GM19438 (cell line): ENCODE data around the gene TSTD2.

Experiments used
- ATAC-seq: cut with Tn5 transposase; IDR thresholded peaks from one replicate; pipeline ENCODE4 v1.9.1; 2021; ENCODE audit warnings: low read depth; ENCODE audit not compliant: unreplicated experiment

TSTD2 gene

GRCh38 chr9:97632985-97633858, at the start of gene TSTD2, which contains the start of gene NCBP1:
Gene TSTD2 (minus strand): TSS chr9:97633368. CDS start chr9:97627562, 5,806 bp downstream.
Gene NCBP1 (plus strand): TSS chr9:97633821. CDS start chr9:97633882, 61 bp downstream.
- peak; percentile 85 for ATAC-seq

GRCh38 chr9:97682242-97682641, 49.1 kb upstream of the TSTD2 start:
- no peak for ATAC-seq

- no peak for ATAC-seq
Observed at GRCh38 chr9:97675655-97676054, 42.5 kb upstream of the TSTD2 start.

DNA sequence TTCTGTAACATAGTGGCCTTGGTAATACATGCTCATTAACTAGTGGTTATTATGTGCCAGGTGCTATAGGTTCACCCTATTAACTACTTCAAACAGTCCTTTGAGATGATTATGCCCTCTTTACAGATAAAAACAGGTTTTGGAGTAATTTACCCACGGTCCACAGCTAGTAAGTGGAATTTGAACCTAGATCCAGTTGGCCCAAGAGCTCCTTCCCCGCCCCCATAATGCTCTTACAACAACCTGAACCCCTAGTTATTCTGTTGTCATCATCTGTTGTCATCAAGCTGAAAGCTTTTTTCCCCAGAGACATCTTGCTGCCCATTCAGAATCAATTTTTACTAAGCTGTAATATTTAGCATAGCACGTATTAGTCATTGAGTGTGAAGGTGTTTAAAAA, 40.8 kb upstream of the TSTD2 start:
- ATAC-seq = no peak

- no peak for ATAC-seq
Observed at GRCh38 chr9:97672403-97672802, 39.2 kb upstream of the TSTD2 start.

DNA sequence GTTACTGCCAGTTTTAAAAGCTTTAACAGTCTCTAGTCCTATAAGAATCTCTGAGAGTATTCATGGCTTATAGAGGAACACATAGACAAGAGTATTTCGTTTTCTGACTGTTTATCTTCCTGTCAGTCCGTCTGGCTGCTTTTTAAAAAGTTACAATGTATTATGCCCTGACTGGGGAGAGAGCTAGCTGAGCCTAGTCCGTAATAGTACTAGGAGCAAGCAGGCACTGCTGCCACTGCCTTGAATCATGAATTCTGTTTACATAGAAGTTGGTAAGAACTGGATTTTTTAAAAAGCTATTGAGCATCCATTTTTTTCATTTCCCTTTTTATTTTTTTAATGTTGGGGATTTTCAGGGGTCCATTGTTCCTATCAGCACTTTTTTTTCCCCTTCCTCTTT, 37.4 kb upstream of the TSTD2 start:
- no peak for ATAC-seq

- ATAC-seq = no peak
Observed at GRCh38 chr9:97668485-97668884, 35.3 kb upstream of the TSTD2 start.

- no peak for ATAC-seq
Observed at GRCh38 chr9:97666907-97667686, 33.9 kb upstream of the TSTD2 start.

DNA sequence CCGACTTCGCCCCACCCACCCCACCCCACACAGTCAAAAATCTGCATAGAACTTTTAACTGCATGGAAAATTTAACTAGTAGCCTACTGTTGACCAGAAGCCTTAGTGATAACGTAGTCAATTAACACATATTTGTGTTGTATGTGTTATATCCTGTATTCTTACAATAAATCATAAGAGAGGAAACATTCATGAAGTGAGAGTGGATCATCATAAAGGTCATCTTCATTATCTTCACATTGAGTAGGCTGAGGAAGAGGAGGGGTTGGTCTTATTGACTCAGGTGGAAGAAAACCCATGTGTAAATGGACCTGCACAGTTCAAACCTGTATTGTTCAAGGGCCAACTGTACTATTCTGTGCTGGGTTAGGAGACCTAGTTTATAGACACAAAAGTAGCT, 32.6 kb upstream of the TSTD2 start:
- no peak for ATAC-seq

DNA sequence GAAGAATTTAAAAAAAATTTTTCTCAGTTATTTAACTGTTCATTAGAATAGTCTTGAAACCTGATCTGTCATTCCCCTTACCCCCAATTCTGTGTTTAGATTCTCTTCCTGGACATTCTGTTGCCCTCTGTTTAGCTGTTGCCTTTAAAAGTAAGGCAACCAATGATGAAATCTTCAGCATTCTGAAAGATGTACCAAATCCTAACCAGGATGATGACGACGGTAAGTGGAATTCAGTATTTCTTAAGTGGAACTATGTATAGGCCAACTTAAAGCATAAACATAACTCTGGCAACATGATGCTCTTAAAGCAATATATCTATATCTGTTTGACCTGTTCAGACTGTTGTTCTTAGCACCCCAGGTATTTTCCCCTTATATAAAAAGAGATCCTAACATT, 27.7 kb upstream of the TSTD2 start:
- ATAC-seq = no peak

DNA sequence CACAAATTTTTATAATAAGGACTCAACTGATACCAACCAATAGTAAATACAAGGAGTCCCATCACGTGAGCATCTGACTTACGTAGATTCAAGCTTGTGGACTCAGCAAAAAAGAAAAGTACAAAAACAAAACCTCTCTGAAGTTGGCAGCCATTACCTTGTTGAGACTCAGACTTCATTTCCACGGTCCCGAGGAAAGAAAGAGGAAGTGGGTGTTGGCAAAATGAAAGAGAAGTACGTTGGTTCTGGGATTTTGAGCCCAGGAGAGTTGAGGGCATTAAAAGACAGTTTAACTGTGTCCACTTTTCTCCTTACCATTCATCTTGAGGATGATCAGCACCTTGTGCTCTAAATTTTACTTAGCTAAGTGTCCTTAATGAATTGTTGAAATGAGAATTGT, 27.2 kb upstream of the TSTD2 start:
- no peak for ATAC-seq

DNA sequence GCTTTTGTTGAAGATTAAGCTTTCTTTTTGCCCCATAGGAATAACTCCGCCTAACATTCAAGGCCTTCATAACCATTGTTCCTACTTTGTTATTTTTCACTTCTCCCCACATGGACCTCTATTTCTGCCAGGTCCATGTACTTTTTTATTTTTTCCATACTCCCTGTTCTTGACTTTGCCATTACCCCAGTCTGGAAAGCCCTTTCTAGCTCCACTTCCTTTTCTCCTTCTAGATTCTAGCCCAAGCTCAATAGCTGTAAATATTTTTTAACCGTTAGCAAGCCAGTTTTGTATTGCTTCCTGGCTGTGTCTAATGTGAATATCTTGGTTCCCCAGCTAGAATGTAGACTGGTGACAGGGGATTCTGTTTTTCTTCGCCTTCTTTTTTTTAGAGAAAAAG, 26.6 kb upstream of the TSTD2 start:
- no peak for ATAC-seq

DNA sequence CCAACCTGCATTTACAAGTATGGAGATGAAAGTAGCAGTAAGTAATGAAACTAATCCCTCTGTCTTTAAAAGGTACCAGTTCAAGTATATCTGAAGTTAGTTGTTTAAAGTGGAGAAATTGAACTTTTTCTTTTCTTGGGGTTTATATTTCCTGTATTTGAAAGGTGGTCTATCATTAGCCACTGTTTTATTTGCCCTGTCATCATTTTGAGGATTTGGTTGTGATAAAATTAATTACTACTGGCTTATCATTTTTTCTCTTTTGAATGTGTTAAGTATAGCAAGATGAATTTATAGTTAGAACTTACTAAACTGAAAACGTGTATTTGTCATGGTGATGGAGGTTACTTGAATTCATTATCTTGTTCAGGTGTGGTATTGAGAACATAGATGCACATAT, 25.5 kb upstream of the TSTD2 start:
- no peak for ATAC-seq

DNA sequence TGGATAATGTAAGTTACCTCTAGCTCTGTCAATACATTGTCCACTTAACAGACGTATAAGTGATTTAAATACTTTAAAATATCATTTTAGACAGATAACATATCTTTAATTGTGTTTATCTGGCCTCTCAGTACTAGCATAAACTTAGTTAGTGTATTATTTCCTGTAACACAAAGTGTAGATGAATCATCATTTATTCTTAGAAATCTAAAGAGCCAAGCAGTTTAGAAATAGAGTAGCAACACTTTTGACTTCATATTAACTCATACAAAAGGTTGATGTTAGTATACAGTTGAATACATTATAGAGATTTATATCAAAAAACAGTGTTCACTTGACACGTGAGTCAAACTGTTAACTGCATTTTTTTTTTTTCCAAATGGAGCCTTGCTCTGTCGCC, 18.5 kb upstream of the TSTD2 start:
- no peak for ATAC-seq

GRCh38 chr9:97647996-97648395, 14.8 kb upstream of the TSTD2 start:
- ATAC-seq = no peak

- ATAC-seq = no peak
Observed at GRCh38 chr9:97645720-97646119, 12.6 kb upstream of the TSTD2 start.

- no peak for ATAC-seq
Observed at GRCh38 chr9:97640325-97640724, 7.2 kb upstream of the TSTD2 start.

- ATAC-seq = no peak
Observed at GRCh38 chr9:97638666-97639065, 5.5 kb upstream of the TSTD2 start.

DNA sequence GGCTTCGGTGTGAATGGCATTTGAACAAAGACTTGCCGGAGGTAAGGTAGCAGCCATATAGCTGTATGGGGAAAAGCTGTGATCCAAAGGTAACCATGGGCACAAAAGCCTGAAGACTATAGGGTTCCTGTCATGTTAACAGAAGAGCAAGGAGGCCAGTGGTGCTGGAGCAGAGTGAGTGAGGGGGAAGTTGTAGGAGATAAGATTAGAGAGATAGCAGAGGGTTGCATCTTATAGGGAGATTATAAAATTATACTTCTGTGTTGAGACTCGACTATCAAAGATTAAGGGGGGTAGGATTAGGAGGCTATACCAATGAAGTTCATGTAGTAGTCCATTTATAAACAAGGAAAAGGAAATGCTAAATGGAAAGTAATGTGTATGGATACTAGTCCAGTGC, 3.7 kb upstream of the TSTD2 start:
- ATAC-seq = no peak

- no peak for ATAC-seq
Observed at GRCh38 chr9:97635026-97635425, 1.9 kb upstream of the TSTD2 start.

GRCh38 chr9:97633859-97634490, 807 bp upstream of the TSTD2 start:
- peak; percentile 5 for ATAC-seq
